GM12878 (cell line): ENCODE results near the gene CABYR. TPM values are rescaled to one million over a fixed set of nuclear protein-coding genes. Genes with fewer than 3 reads are reported as not detected.

ENCODE experiments used
- ATAC-seq: fragments of 200-7000 bp; cut with Tn5 transposase; 3 replicates; pipeline ENCODE4 v1.9.1; 2020; ENCODE audit warnings: mild to moderate bottlenecking, moderate library complexity
- BruUV-seq: library from RNA; stranded (reverse); fragments of 400-500 nt; replicated peaks from 2 replicates; lab custom pipeline; 2021; lab: Mats Ljungman, UMichigan
- CTCF ChIA-PET: fragments of 300-600 bp; sonication (Branson Sonifier 250); formaldehyde crosslinking; extraction: SDS; loops from one replicate; lab custom pipeline; 2021; ENCODE audit warnings: inconsistent platforms; lab: Yijun Ruan, JAX
- POLR2A ChIA-PET: fragments of 350-600 bp; formaldehyde crosslinking; extraction: SDS; loops from one replicate; lab custom pipeline; 2021; ENCODE audit warnings: inconsistent platforms; lab: Charles Lee
- RAD21 ChIA-PET: fragments of 300-600 bp; sonication (Branson Sonifier 250); formaldehyde crosslinking; loops from one replicate; lab custom pipeline; 2023; ENCODE audit warnings: antibody characterized with exemption; ENCODE audit not compliant: unreplicated experiment; lab: Charles Lee
- SMC1A ChIA-PET: fragments of 300-600 bp; sonication (Branson Sonifier 250); formaldehyde crosslinking; loops from one replicate; lab custom pipeline; 2023; ENCODE audit not compliant: unreplicated experiment, uncharacterized antibody; lab: Charles Lee
- DNase-seq: peaks from one replicate; pipeline ENCODE4 v3.0.0-alpha.2; 2011; ENCODE audit warnings: low read depth, low spot score
- FAIRE-seq: peaks from 3 replicates; lab custom pipeline; 2011; peaks lifted over from hg19 to GRCh38; lab: Jason Lieb, UNC
- H2AFZ ChIP-seq: 2 replicates; pipeline ENCODE4 v1.6.0; 2011; ENCODE audit warnings: low read depth, low read length, control low read depth; ENCODE audit not compliant: control insufficient read depth
- H3K27ac ChIP-seq: 2 replicates; pipeline ENCODE4 v1.5.1; 2011; ENCODE audit warnings: control low read depth; ENCODE audit not compliant: control insufficient read depth, insufficient read depth
- H3K27me3 ChIP-seq, 2 experiments: replicated peaks in 1 of 2; 2 replicates each; pipeline versions ENCODE4 v1.6.0 to v1.6.1; 2011; ENCODE audit warnings: low read length in 1 of 2; ENCODE audit not compliant: control insufficient read depth in 2 of 2, insufficient read depth in 2 of 2
- H3K36me3 ChIP-seq, 2 experiments: 2 replicates each; pipeline ENCODE4 v1.5.1; 2011; ENCODE audit warnings: low read length in 1 of 2; ENCODE audit not compliant: control insufficient read depth in 2 of 2, insufficient read depth in 2 of 2
- H3K4me1 ChIP-seq: 2 replicates; pipeline ENCODE4 v1.6.1; 2011; ENCODE audit warnings: mild to moderate bottlenecking, low read length, moderate library complexity, mixed read lengths; ENCODE audit not compliant: control insufficient read depth, insufficient read depth
- H3K4me2 ChIP-seq: 2 replicates; pipeline ENCODE4 v1.6.0; 2011; ENCODE audit warnings: control low read depth; ENCODE audit not compliant: control insufficient read depth, insufficient read depth
- H3K4me3 ChIP-seq: fragments of 200-600 bp; sonication (generic); 2 replicates; pipeline ENCODE4 v1.5.1; 2016
- H3K79me2 ChIP-seq: 2 replicates; pipeline ENCODE4 v1.6.0; 2011; ENCODE audit warnings: low read length; ENCODE audit not compliant: control insufficient read depth, insufficient read depth
- H3K9ac ChIP-seq: 2 replicates; pipeline ENCODE4 v1.8.0; 2011; ENCODE audit warnings: low read length, control low read depth, mixed read lengths; ENCODE audit not compliant: control insufficient read depth, insufficient read depth
- H3K9me3 ChIP-seq: replicated peaks from 3 replicates; pipeline ENCODE4 v1.5.1; 2011; ENCODE audit warnings: mild to moderate bottlenecking, low read length; ENCODE audit not compliant: control insufficient read depth, insufficient read depth
- H4K20me1 ChIP-seq: 2 replicates; pipeline ENCODE4 v1.6.0; 2011; ENCODE audit not compliant: control insufficient read depth, insufficient read depth
- ATF3 ChIP-seq: IDR thresholded peaks from 2 replicates; pipeline ENCODE4 v1.6.1; 2011; ENCODE audit warnings: low read depth, mild to moderate bottlenecking, low read length, moderate library complexity, borderline replicate concordance; ENCODE audit errors: extremely low read depth
- BHLHE40 ChIP-seq, 2 experiments: fragments of 450-650 bp in 1 of 2; IDR thresholded peaks; 2 replicates each; pipeline ENCODE4 v1.6.1; 2011 to 2017; ENCODE audit warnings: low read depth in 2 of 2, borderline replicate concordance in 1 of 2, improper control_type of control experiment in 1 of 2, low read length in 1 of 2, mild to moderate bottlenecking in 1 of 2
- BMI1 ChIP-seq: fragments of 450-650 bp; IDR thresholded peaks from 2 replicates; pipeline ENCODE4 v1.6.1; 2016; ENCODE audit warnings: mild to moderate bottlenecking, moderate library complexity, borderline replicate concordance
- EED ChIP-seq: sonication (generic); IDR thresholded peaks from 2 replicates; pipeline ENCODE4 v1.6.1; 2016; ENCODE audit warnings: antibody characterized with exemption, low read depth
- FOXM1 ChIP-seq: IDR thresholded peaks from 2 replicates; pipeline ENCODE4 v1.6.1; 2012; ENCODE audit warnings: low read depth, mild to moderate bottlenecking, inconsistent platforms, low read length, moderate library complexity
- KAT2A ChIP-seq: conservative IDR thresholded peaks from 2 replicates; pipeline ENCODE4 v1.6.1; 2011; ENCODE audit warnings: low read depth, low read length; ENCODE audit not compliant: control insufficient read depth
- KDM1A ChIP-seq: fragments of 200-600 bp; sonication (generic); IDR thresholded peaks from 2 replicates; pipeline ENCODE4 v1.6.1; 2016; ENCODE audit warnings: borderline replicate concordance
- MEF2B ChIP-seq: fragments of 450-650 bp; IDR thresholded peaks from 2 replicates; pipeline ENCODE4 v1.6.1; 2018; ENCODE audit warnings: mild to moderate bottlenecking, moderate library complexity; ENCODE audit not compliant: partially characterized antibody, poor library complexity, severe bottlenecking
- MXI1 ChIP-seq: fragments of 150-350 bp; IDR thresholded peaks from 2 replicates; pipeline ENCODE4 v1.6.1; 2011; ENCODE audit warnings: low read depth, mild to moderate bottlenecking, inconsistent platforms, low read length, improper control_type of control experiment
- MYB ChIP-seq: fragments of 150-350 bp; IDR thresholded peaks from 2 replicates; pipeline ENCODE4 v1.6.1; 2014; ENCODE audit warnings: mild to moderate bottlenecking, low read depth, low read length, borderline replicate concordance
- POLR2A ChIP-seq: IDR thresholded peaks from 2 replicates; pipeline ENCODE4 v1.6.1; 2011; ENCODE audit warnings: low read depth, mild to moderate bottlenecking, low read length
- POU2F2 ChIP-seq: IDR thresholded peaks from 3 replicates; pipeline ENCODE4 v1.6.1; 2011; ENCODE audit warnings: low read depth, mild to moderate bottlenecking, low read length, borderline replicate concordance
- RELB ChIP-seq: fragments of 450-650 bp; IDR thresholded peaks from 2 replicates; pipeline ENCODE4 v1.6.1; 2017; ENCODE audit warnings: low read depth, mild to moderate bottlenecking, moderate library complexity
- SREBF1 ChIP-seq: IDR thresholded peaks from 2 replicates; pipeline ENCODE4 v1.6.1; 2012; ENCODE audit warnings: mild to moderate bottlenecking, low read length
- SREBF2 ChIP-seq: IDR thresholded peaks from 2 replicates; pipeline ENCODE4 v1.6.1; 2012; ENCODE audit warnings: mild to moderate bottlenecking, low read length
- STAT1 ChIP-seq: fragments of 450-650 bp; conservative IDR thresholded peaks from 2 replicates; pipeline ENCODE4 v1.6.1; 2014; ENCODE audit warnings: antibody characterized with exemption, mild to moderate bottlenecking
- SUPT20H ChIP-seq: IDR thresholded peaks from 2 replicates; pipeline ENCODE4 v1.6.1; 2011; ENCODE audit warnings: low read depth, mild to moderate bottlenecking, low read length, moderate library complexity, borderline replicate concordance; ENCODE audit not compliant: control insufficient read depth
- ZNF24 ChIP-seq: fragments of 450-650 bp; IDR thresholded peaks from 2 replicates; pipeline ENCODE4 v1.6.1; 2017; ENCODE audit warnings: antibody characterized with exemption, mild to moderate bottlenecking
- ZNF384 ChIP-seq: IDR thresholded peaks from 2 replicates; pipeline ENCODE4 v1.6.1; 2012; ENCODE audit warnings: low read depth, mild to moderate bottlenecking, low read length, improper control_type of control experiment, borderline replicate concordance
- WGBS: methylation state at CpG from one replicate; pipeline ENCODE4 v1.1.6; 2016; ENCODE audit warnings: low lambda C conversion rate; ENCODE audit not compliant: insufficient replicate concordance, insufficient coverage; ENCODE audit errors: missing lambda C conversion rate; 5-methylcytosine and 5-hydroxymethylcytosine counted together
- in situ Hi-C: fragments of 300-500 bp; cut with MboI; formaldehyde crosslinking; loops from 9 replicates; pipeline ENCODE4 v1.14.3; 2018; ENCODE audit warnings: mixed read lengths
- intact Hi-C: fragments of 100-400 bp; cut with micrococcal nuclease; formaldehyde crosslinking; loops from one replicate; pipeline ENCODE4 v1.14.2; 2022; ENCODE audit not compliant: unreplicated experiment
- polyA plus RNA-seq, 11 experiments: library from polyadenylated mRNA; depleted of rRNA in 4 of 11; unstranded in 6 of 11; stranded (reverse) in 5 of 11; fragments of >200 nt; fragmentation: Nextera tagmentation in 4 of 11; fragmentation: Illumina TruSeq in 1 of 11; extraction: Ambion mirVana in 4 of 11; extraction: Trizol in 1 of 11; gene quantifications; 1 replicate in 1 of 11; 2 replicates in 10 of 11; pipeline versions ENCODE4 v1.2.1 to v1.2.3, GENCODE V29; 2011 to 2016; ENCODE audit warnings: inconsistent platforms in 2 of 11, missing spikeins in 2 of 11, low read depth in 1 of 11
- total RNA-seq, 4 experiments: library from RNA; depleted of rRNA in 3 of 4; stranded (reverse); fragments of >200 nt in 3 of 4; fragmentation: Illumina TruSeq in 1 of 4; extraction: Trizol in 1 of 4; gene quantifications; 2 replicates each; pipeline versions ENCODE4 v1.2.1 to v1.2.3, GENCODE V29; 2013 to 2021

Gene CABYR
- total and polyA plus RNA-seq, 10 of the 15 experiments (the other 5 are each of a cell fraction or from before 2014, with no cell fraction given), result 0.29 to 2.8 (median 1.7) TPM

DNA sequence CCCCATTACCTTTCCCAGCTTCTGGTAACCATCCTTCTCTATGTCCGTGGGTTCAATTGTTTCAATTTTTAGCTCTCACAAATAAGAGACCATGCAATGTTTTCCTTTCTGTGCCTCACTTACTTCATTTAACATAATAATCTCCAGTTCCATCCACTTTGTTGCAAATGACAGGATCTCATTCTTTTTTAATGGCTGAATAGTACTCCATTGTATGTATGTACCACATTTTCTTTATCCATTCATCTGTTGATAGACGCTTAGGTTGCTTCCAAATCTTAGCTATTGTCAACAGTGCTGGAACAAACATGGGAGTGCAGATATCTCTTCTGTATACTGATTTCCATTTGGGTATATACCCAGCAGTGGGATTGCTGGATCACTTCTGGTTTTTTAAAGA is 1.8 kb downstream of the CABYR start:
- no peak for FAIRE-seq
- Histone ChIP-seq H3K27ac (no peak overlapping the region), H3K79me2 (no peaks in the 10 kb centered on the region), H3K4me2 (no peak overlapping the region), H3K27me3 (peaks cover 0 to 3% of the 10 kb centered on the region in 2 experiments; a peak in 1 of 4 replicates), H2AFZ (no peak overlapping the region), H3K9ac (no peak overlapping the region), H4K20me1 (no peaks in the 10 kb centered on the region), H3K9me3 (no peaks in the 10 kb centered on the region), H3K36me3 (no peaks in the 10 kb centered on the region), H3K4me3 (no peak overlapping the region), H3K4me1 (peaks cover 9% of the 10 kb centered on the region)
- 98% methylated on average over 2 of the region's 2 CpGs for WGBS
- no peak for TF ChIP-seq MEF2B
- no peak for TF ChIP-seq MYB
- no peak for TF ChIP-seq POU2F2
- no peak for TF ChIP-seq RELB
- no peak for TF ChIP-seq SUPT20H
- no peak for TF ChIP-seq POLR2A
- no peak for TF ChIP-seq ATF3
- TF ChIP-seq FOXM1, result no peak
- TF ChIP-seq MXI1, result no peak
- no peak for TF ChIP-seq ZNF384
- no peak for TF ChIP-seq STAT1
- TF ChIP-seq SREBF2, result no peak
- TF ChIP-seq EED, result no peak
- TF ChIP-seq SREBF1, result no peak
- TF ChIP-seq KDM1A, result no peak
- TF ChIP-seq KAT2A, result no peak
- no peak for TF ChIP-seq ZNF24
- no peak for TF ChIP-seq BMI1
- no peak for TF ChIP-seq BHLHE40 (IDR thresholded peaks at IDR 0.05; ENCODE audit: borderline replicate concordance in 1 of 2, low read depth in 2 of 2, low read length in 1 of 2)
- no peak for ATAC-seq
- ChIA-PET POLR2A (no interaction called here), CTCF (interaction anchor here (1.5 kb wide), 1 partner anchor 36 kb away, joined by 3 read pairs; no protein-coding TSS in a partner anchor), RAD21 (interaction anchor here (0.6 to 1.2 kb wide), 2 partner anchors 47 to 49 kb away, joined by 3 read pairs; no protein-coding TSS in a partner anchor), SMC1A (no interaction called here)
- intact Hi-C loops, result no loop called here
- in situ Hi-C loops, result no loop called here
- DNase-seq, result no peak
- BruUV-seq, result no TSS peak
